ENCODE results near the gene TMEM223.
"Not testable (repeated sequence)": the region's sequence is repeated elsewhere in the genome, so short reads cannot be mapped to it uniquely, and the experiment has no call there.

TMEM223 gene

GRCh38 chr11:62804310-62805075 lies 12.7 kb upstream of the TMEM223 start:
- DNase-seq (ENCODE audit: low read depth): no peak
- H3K4me3 ChIP-seq (ENCODE audit: low read depth, low read length): peak overlapping the region; percentile 73

- H3K4me3 ChIP-seq (ENCODE audit: low read depth, low read length): no peak overlapping the region
- no peak for DNase-seq (ENCODE audit: low read depth)
Measured at GRCh38 chr11:62801071-62801470, 9.3 kb upstream of the TMEM223 start.

GRCh38 chr11:62799486-62799885 lies 7.7 kb upstream of the TMEM223 start:
- no peak for DNase-seq (ENCODE audit: low read depth)

GRCh38 chr11:62796281-62796680 lies 4.5 kb upstream of the TMEM223 start:
- no peak overlapping the region for H3K4me3 ChIP-seq (ENCODE audit: low read depth, low read length)
- no peak for DNase-seq (ENCODE audit: low read depth)

More at GRCh38 chr11:62799486-62799885, 7.7 kb upstream of the TMEM223 start:
- no peak overlapping the region for H3K4me3 ChIP-seq (ENCODE audit: low read depth, low read length)

- H3K4me3 ChIP-seq (ENCODE audit: low read depth, low read length): no peak overlapping the region
- no peak for DNase-seq (ENCODE audit: low read depth)
Measured at GRCh38 chr11:62794201-62794775, 2.5 kb upstream of the TMEM223 start.

GRCh38 chr11:62792202-62792575 lies 383 bp upstream of the TMEM223 start:
- DNase-seq (ENCODE audit: low read depth): no peak
- H3K4me3 ChIP-seq (ENCODE audit: low read depth, low read length): peak overlapping the region; percentile 77

- DNase-seq (ENCODE audit: low read depth): no peak
Measured at GRCh38 chr11:62789576-62789975, 2.2 kb downstream of the TMEM223 start.

GRCh38 chr11:62788991-62789390 lies 2.8 kb downstream of the TMEM223 start:
- H3K4me3 ChIP-seq (ENCODE audit: low read depth, low read length): no peak overlapping the region
- DNase-seq (ENCODE audit: low read depth): no peak

More at GRCh38 chr11:62789576-62789975, 2.2 kb downstream of the TMEM223 start:
- no peak overlapping the region for H3K4me3 ChIP-seq (ENCODE audit: low read depth, low read length)

- peak within 1 kb of the TSS; percentile 94 for H3K4me3 ChIP-seq (ENCODE audit: low read depth, low read length)
- DNase-seq (ENCODE audit: low read depth): peak; percentile 89
Measured at GRCh38 chr11:62787005-62787759, 4.6 kb downstream of the TMEM223 start, which contains the start of gene TMEM179B. Gene TMEM179B, plus strand, starts transcription at chr11:62787402. Its CDS starts 30 bp downstream, at chr11:62787432.

GRCh38 chr11:62786318-62787004 lies 5.3 kb downstream of the TMEM223 start:
- DNase-seq (ENCODE audit: low read depth): no peak
- H3K4me3 ChIP-seq (ENCODE audit: low read depth, low read length): peak overlapping the region; percentile 94

GRCh38 chr11:62782753-62783152 lies 9.1 kb downstream of the TMEM223 start:
- no peak for DNase-seq (ENCODE audit: low read depth)
- no peak overlapping the region for H3K4me3 ChIP-seq (ENCODE audit: low read depth, low read length)

GRCh38 chr11:62778441-62778840 lies 13.4 kb downstream of the TMEM223 start:
- no peak overlapping the region for H3K4me3 ChIP-seq (ENCODE audit: low read depth, low read length)
- no peak for DNase-seq (ENCODE audit: low read depth)

- no peak for DNase-seq (ENCODE audit: low read depth)
- no peak overlapping the region for H3K4me3 ChIP-seq (ENCODE audit: low read depth, low read length)
Measured at GRCh38 chr11:62777389-62777788, 14.4 kb downstream of the TMEM223 start.

GRCh38 chr11:62775646-62776045 lies 16.2 kb downstream of the TMEM223 start:
- no peak overlapping the region for H3K4me3 ChIP-seq (ENCODE audit: low read depth, low read length)
- no peak for DNase-seq (ENCODE audit: low read depth)

- DNase-seq (ENCODE audit: low read depth): no peak
- no peak overlapping the region for H3K4me3 ChIP-seq (ENCODE audit: low read depth, low read length)
Measured at GRCh38 chr11:62774407-62774806, 17.4 kb downstream of the TMEM223 start.

- H3K4me3 ChIP-seq (ENCODE audit: low read depth, low read length): peak within 1 kb of the TSS; percentile 68
- DNase-seq (ENCODE audit: low read depth): peak; percentile 83
Measured at GRCh38 chr11:62771144-62772021, 20.4 kb downstream of the TMEM223 start, which contains the start of gene TAF6L. Gene TAF6L, plus strand, starts transcription at chr11:62771396. Its CDS starts 4,388 bp downstream, at chr11:62775784.

- DNase-seq (ENCODE audit: low read depth): no peak
- peak overlapping the region; percentile 68 for H3K4me3 ChIP-seq (ENCODE audit: low read depth, low read length)
Measured at GRCh38 chr11:62770778-62771143, 21.0 kb downstream of the TMEM223 start.

- not testable (repeated sequence) for H3K4me3 ChIP-seq (ENCODE audit: low read depth, low read length)
Measured at GRCh38 chr11:62760867-62761227, 31.0 kb downstream of the TMEM223 start.

More at GRCh38 chr11:62760867-62761227, 31.0 kb downstream of the TMEM223 start:
- DNase-seq (ENCODE audit: low read depth): not testable (repeated sequence)
